Esophagus muscularis mucosa (tissue), 4 donors: ENCODE measurements around the gene CAGE1.

Experiments
- CTCF ChIP-seq, 3 experiments: fragments of 200-600 bp in 2 of 3; fragments of 450-650 bp in 1 of 3; sonication (generic) in 2 of 3; IDR thresholded peaks; one replicate each; pipeline ENCODE4 v1.5.1; 2017 to 2019; ENCODE audit warnings: antibody characterized with exemption in 3 of 3, mild to moderate bottlenecking in 2 of 3, moderate library complexity in 1 of 3
- EP300 ChIP-seq: sonication (generic); formaldehyde crosslinking; IDR thresholded peaks from one replicate; pipeline ENCODE4 v1.6.1; 2017; ENCODE audit warnings: antibody characterized with exemption
- POLR2A ChIP-seq: fragments of 450-650 bp; IDR thresholded peaks from one replicate; pipeline ENCODE4 v1.6.1; 2017; ENCODE audit warnings: antibody characterized with exemption, moderate library complexity, mild to moderate bottlenecking, low read depth
- POLR2AphosphoS5 ChIP-seq, 2 donors: sonication (generic); formaldehyde crosslinking; IDR thresholded peaks; one replicate each; pipeline ENCODE4 v1.6.1; 2017; ENCODE audit warnings: antibody characterized with exemption in 2 of 2

- TF ChIP-seq POLR2AphosphoS5 (IDR thresholded peaks at IDR 0.05) (no peak), CTCF (IDR thresholded peaks at IDR 0.05) (no peak), EP300 (no peak), POLR2A (no peak)
Observed at GRCh38 chr6:7377961-7378360, 11.6 kb downstream of the CAGE1 start.
